Thyroid gland (tissue), 4 donors: ENCODE measurements around the gene FGR.

Experiments
- CTCF ChIP-seq, 6 experiments: fragments of 200-600 bp in 3 of 6; fragments of 450-650 bp in 3 of 6; sonication (generic) in 3 of 6; IDR thresholded peaks; one replicate each; pipeline ENCODE4 v1.5.1; 2016 to 2019; ENCODE audit warnings: antibody characterized with exemption in 6 of 6, mild to moderate bottlenecking in 2 of 6, inconsistent platforms in 1 of 6, moderate library complexity in 1 of 6
- POLR2A ChIP-seq, 2 donors: fragments of 450-650 bp; IDR thresholded peaks; one replicate each; pipeline ENCODE4 v1.6.1; 2017; ENCODE audit warnings: antibody characterized with exemption in 2 of 2, mild to moderate bottlenecking in 2 of 2, moderate library complexity in 1 of 2

DNA sequence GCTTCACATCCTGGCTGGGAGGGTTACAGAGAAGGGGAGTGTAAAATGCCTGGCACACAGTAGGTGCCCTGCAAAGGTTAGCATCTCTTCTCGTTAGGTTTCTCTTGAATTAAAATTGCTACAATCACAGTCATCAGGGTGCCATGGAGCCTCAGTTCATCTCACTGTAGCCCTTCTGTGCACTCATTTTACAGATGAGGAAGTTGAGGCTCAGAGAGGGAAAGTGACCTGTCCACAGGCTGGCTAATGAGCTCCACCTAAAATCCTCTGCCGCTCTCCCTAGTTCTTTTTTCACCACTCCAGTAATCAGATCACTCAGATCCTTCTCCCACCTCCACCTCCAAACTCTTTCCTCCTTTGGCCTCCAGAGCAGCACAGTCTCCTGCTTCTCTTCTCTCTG is 17.6 kb downstream of the FGR start:
- TF ChIP-seq CTCF (IDR thresholded peaks at IDR 0.05): no peak
- TF ChIP-seq POLR2A (IDR thresholded peaks at IDR 0.05): no peak
